ENCODE measurements around the gene TMEM94. TPM values are rescaled to one million over a fixed set of nuclear protein-coding genes. Genes with fewer than 3 reads are reported as not detected.

The TMEM94 gene
- total and polyA plus RNA-seq, 2 of the 8 experiments (the other 6 are each of a cell fraction or from before 2014, with no cell fraction given) = 54.8 to 69.9 TPM

- CTCF ChIA-PET (ENCODE audit: partially characterized antibody) = interaction anchor here (0.5 to 2.3 kb wide), 4 partner anchors 12 to 19 kb away, joined by 3 to 5 read pairs (median 4); no protein-coding TSS in a partner anchor
- H3K23ac ChIP-seq (ENCODE audit: insufficient read length) = no peak overlapping the region
- no peak overlapping the region for H3K4ac ChIP-seq (replicated peaks; ENCODE audit: insufficient read length, low read depth, low read length)
- no peak overlapping the region for H2BK15ac ChIP-seq (ENCODE audit: low read length)
- no peak overlapping the region for H4K8ac ChIP-seq (ENCODE audit: extremely low read depth, insufficient read depth, low read length)
- FAIRE-seq (no peak), DNase-seq (ENCODE audit: low read depth in 1 of 2, low spot score in 2 of 2) (no peak)
- H3K79me2 ChIP-seq (ENCODE audit: control insufficient read depth in 1 of 2, insufficient read depth in 2 of 2, low read length in 2 of 2) = no peaks in the 10 kb centered on the region
- no peak overlapping the region for H4K5ac ChIP-seq (ENCODE audit: insufficient read length, low read depth, low read length)
- no peaks in the 10 kb centered on the region for H3K36me3 ChIP-seq (ENCODE audit: control insufficient read depth in 2 of 4, insufficient read depth in 4 of 4, low read length in 3 of 4)
- H2AFZ ChIP-seq (ENCODE audit: low read length) = no peak overlapping the region
- H3K27ac ChIP-seq (ENCODE audit: low read depth, low read length) = no peak overlapping the region
- no peak overlapping the region for H3K18ac ChIP-seq (ENCODE audit: extremely low read depth, low read length)
- H3K56ac ChIP-seq (replicated peaks; ENCODE audit: insufficient read length, low read depth, low read length) = no peak overlapping the region
- H3K9ac ChIP-seq (replicated peaks in 1 of 4; ENCODE audit: extremely low read depth in 1 of 4, low read depth in 3 of 4, low read length in 3 of 4) = no peak overlapping the region
- no peak overlapping the region for H3K4me2 ChIP-seq (ENCODE audit: insufficient read depth in 1 of 2, low read depth in 2 of 2, low read length in 2 of 2)
- POLR2A ChIA-PET (ENCODE audit: partially characterized antibody) = interaction anchor here (0.8 kb wide), 1 partner anchor 12 kb away, joined by 3 read pairs; no protein-coding TSS in a partner anchor
- H4K20me1 ChIP-seq (replicated peaks in 1 of 2; ENCODE audit: control insufficient read depth in 1 of 2, insufficient read depth in 2 of 2, low read length in 2 of 2) = no peaks in the 10 kb centered on the region
- no peak overlapping the region for H2BK12ac ChIP-seq (ENCODE audit: low read depth, low read length)
- H2BK5ac ChIP-seq (ENCODE audit: low read depth, low read length) = no peak overlapping the region
- H3K4me1 ChIP-seq (replicated peaks in 1 of 4; ENCODE audit: control insufficient read depth in 3 of 4, insufficient read depth in 4 of 4, low read length in 3 of 4) = no peaks in the 10 kb centered on the region
- no peak overlapping the region for H3K4me3 ChIP-seq (ENCODE audit: extremely low read depth in 1 of 4, insufficient read depth in 2 of 4, low read depth in 3 of 4, low read length in 4 of 4)
- H3K79me1 ChIP-seq (ENCODE audit: low read depth, low read length) = no peaks in the 10 kb centered on the region
- no peak overlapping the region for H2BK120ac ChIP-seq (replicated peaks; ENCODE audit: low read depth, low read length)
- 90% methylated on average over 3 of the region's 3 CpGs; no CpG with 5 or more reads in 1 of the 2 experiments for WGBS, 2 experiments (ENCODE audit: extremely low coverage in 1 of 2, insufficient coverage in 1 of 2, insufficient read length in 1 of 2, insufficient replicate concordance in 2 of 2, low coverage in 1 of 2, low lambda C conversion rate in 2 of 2, missing lambda C conversion rate in 1 of 2)
- H3K9me3 ChIP-seq (ENCODE audit: insufficient read depth in 2 of 2, low read depth in 1 of 2, low read length in 1 of 2) = no peaks in the 10 kb centered on the region
- no peak overlapping the region for H3K14ac ChIP-seq (ENCODE audit: insufficient read length)
- H3K27me3 ChIP-seq (replicated peaks in 1 of 4; ENCODE audit: control insufficient read depth in 3 of 4, extremely low read depth in 1 of 4, insufficient read depth in 3 of 4, low read length in 3 of 4) = no peaks in the 10 kb centered on the region
- no peak overlapping the region for H2BK20ac ChIP-seq (ENCODE audit: low read length)
- H4K91ac ChIP-seq (replicated peaks; ENCODE audit: insufficient read length, low read length) = no peak overlapping the region
- no peak overlapping the region for H2AK5ac ChIP-seq (ENCODE audit: low read depth, low read length)
- H3K23me2 ChIP-seq (ENCODE audit: low read depth, low read length) = no peaks in the 10 kb centered on the region
- TF ChIP-seq MAFK (IDR thresholded peaks at IDR 0.05; ENCODE audit: low read depth, low read length) = no peak
- TF ChIP-seq SIN3A (conservative IDR thresholded peaks at IDR 0.05 in 1 of 2, IDR thresholded peaks at IDR 0.05 in 1 of 2; ENCODE audit: low read depth in 1 of 2, low read length in 2 of 2) = no peak
- TF ChIP-seq HDAC6 (IDR thresholded peaks at IDR 0.05; ENCODE audit: low read depth, low read length) = no peak
- TF ChIP-seq MAX (IDR thresholded peaks at IDR 0.05) = no peak
- no peak for TF ChIP-seq BRCA1 (IDR thresholded peaks at IDR 0.05; ENCODE audit: low read depth, low read length)
- no peak for TF ChIP-seq SP4 (IDR thresholded peaks at IDR 0.05; ENCODE audit: low read length)
- no peak for TF ChIP-seq POLR2A (IDR thresholded peaks at IDR 0.05; ENCODE audit: control extremely low read depth in 1 of 2, low read depth in 2 of 2, low read length in 2 of 2)
- TF ChIP-seq FOSL1 (IDR thresholded peaks at IDR 0.05; ENCODE audit: insufficient read depth, low read depth, low read length) = no peak
- no peak for TF ChIP-seq YY1 (IDR thresholded peaks at IDR 0.05; ENCODE audit: low read depth, low read length)
- TF ChIP-seq SIX5 (IDR thresholded peaks at IDR 0.05; ENCODE audit: low read depth, low read length) = no peak
- no peak for TF ChIP-seq POU5F1 (IDR thresholded peaks at IDR 0.05; ENCODE audit: low read depth, low read length)
- TF ChIP-seq SUZ12 (IDR thresholded peaks at IDR 0.05; ENCODE audit: low read length) = no peak
- no peak for TF ChIP-seq KDM4A (IDR thresholded peaks at IDR 0.05; ENCODE audit: low read depth, low read length, severe bottlenecking)
- TF ChIP-seq RXRA (IDR thresholded peaks at IDR 0.05; ENCODE audit: insufficient read depth, low read depth, low read length) = no peak
- no peak for TF ChIP-seq EP300 (IDR thresholded peaks at IDR 0.05; ENCODE audit: borderline replicate concordance in 1 of 2, low read depth in 2 of 2, low read length in 2 of 2)
Measured at GRCh38 chr17:75445296-75445695, 11.1 kb upstream of the TMEM94 start.

Data from H1 (cell line).